Activated CD8-positive, alpha-beta memory T cell treated with anti-CD3 and anti-CD28 coated beads, Interleukin-2, amount 50 U/mL, for 1 hour (primary cell): ENCODE data around the gene MGAT4B.
"Not testable (repeated sequence)": the region's sequence is repeated elsewhere in the genome, so short reads cannot be mapped to it uniquely, and the experiment has no call there.

Experiments used
- DNase-seq: peaks from one replicate; pipeline ENCODE4 v3.0.0-alpha.2; 2020; ENCODE audit errors: extremely low read depth

Gene MGAT4B

DNA sequence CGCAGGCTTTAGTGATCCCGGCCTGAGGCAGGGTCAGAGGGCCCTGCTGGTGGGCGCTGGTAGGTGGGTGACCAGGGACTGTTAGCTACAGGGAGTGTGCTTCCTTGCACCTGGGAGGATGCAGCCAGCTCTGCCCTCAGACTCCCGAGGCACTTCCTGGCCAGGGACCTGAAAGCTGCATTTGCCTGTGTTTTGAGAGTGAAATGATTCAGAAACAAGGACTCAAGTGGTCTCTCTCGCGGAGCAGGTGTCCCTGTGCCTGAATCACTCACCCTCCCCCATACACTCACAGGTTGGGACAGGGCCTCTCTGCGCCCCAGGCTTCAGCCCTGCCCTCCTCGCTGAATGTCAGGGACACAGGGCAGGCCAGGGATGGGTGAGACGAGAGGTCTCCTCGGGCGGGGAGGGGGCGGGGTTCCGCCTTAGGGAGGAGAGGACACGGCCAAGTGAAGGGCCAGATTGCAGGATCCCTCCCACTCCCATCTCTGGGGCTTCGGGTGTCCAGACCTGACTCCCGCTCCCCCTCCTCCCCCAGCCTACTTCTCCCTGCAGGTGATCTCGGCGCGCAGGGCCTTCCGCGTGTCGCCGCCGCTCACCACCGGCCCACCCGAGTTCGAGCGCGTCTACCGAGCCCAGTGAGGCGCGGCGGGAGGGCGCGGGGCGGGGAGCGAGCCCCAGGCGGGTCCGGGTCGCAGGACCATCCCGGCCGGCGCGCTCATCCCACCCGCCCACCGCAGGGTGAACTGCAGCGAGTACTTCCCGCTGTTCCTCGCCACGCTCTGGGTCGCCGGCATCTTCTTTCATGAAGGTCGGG is 11.4 kb downstream of the MGAT4B start:
- no peak for DNase-seq

- DNase-seq, result no peak
Observed at GRCh38 chr5:179794575-179794974, 12.1 kb downstream of the MGAT4B start.

DNA sequence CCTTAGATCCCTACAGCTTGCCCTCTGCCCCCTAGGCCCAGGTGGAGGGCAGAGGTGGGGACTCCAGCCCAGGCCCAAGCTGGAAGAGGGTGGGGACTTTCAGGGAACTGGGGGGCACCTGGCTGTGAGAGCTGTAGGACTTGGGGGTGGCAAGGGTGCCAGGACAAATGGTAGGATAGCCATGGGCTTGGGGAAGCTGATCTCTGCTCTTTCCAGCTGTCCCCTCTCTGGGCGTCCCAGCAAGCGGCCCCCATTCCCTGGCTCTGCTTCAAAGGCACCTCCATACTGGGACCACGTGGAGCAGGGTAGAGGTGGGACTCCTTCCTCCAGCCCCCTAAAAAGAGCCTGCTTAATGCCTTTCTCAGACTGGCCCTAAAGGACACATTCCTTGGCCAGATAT is 12.5 kb downstream of the MGAT4B start:
- no peak for DNase-seq

GRCh38 chr5:179793468-179794139 is 13.1 kb downstream of the MGAT4B start, which contains the start of gene LTC4S:
LTC4S (plus strand) TSS chr5:179793986; CDS start chr5:179794081, 95 bp downstream.
- DNase-seq, result no peak

DNA sequence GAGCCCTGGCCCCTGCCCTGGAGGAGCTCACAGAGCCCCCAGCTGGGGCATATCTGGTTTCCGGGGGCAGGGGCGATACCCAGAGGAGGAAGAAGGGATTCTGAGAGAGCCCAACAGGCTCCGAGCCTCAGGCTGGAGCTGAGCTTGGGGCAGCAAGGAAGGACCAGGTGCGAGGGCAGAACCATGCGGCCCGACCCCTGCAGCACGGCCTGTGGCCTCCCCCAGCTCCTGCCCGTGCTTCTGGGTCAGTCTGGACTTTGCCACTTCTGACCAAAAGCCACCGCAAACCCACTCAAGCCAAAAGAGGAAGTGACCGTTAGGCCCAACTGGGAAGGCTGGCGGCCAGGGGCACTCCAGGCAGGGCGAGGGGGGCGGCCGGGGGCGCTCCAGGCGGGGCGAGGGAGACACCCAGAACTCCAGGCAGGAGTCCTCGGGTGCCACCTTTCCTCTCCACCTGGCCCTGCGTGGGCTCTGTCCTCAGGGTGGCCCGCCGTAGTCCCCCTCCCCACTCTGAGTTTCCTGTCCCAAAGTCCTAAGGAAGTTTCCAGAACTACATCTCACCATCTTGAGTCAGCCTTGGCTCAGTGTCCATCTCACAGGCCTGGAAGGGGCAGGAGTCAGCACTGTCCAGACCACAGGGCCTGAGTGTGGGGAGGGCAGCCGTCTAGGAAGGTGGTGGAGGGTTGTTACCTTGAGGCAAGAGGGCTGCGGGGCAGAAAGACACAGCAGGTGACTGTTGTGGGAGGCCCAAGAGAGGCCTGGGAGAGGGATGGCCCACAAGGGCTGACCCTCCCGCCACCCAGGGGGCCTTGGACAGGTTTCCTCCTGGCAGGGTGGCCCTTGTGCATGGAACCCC is 13.8 kb downstream of the MGAT4B start:
- DNase-seq, result no peak

DNA sequence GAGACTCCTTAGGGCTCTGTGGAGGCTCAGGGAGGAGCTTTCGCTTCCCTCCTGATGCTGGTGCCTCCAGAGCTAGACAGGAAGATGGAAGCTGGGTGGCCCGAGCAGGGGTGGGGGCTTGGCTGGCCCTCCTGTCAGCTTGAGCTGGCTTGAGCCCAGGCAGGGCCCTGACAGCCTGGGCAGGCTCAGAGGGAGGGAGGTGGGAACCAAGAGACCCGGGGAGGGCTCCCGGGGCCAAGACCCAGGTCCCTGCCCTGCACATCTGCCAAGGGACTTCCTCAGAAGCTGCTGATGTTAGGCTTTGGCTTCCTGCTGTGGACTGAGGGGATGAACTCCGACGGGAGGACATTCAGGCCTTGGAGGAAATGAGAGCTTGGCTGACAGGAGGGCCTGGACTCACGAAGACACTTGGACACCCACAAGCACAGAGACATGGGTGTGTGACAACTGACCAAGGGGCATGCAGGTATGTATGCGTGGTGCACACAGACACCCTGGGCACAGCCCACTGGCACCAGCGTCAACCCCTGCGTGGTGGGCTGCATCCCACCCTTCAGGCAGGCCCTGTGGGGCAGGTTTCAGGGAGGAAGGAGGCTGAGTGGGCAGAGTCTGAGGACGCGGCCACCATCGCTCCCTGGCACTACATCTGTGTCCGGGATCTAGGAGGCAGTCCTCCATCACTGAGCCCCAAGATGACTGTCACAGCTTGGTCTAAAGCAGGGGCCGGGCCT is 14.6 kb downstream of the MGAT4B start:
- no peak for DNase-seq

GRCh38 chr5:179789278-179789677 is 17.4 kb downstream of the MGAT4B start:
- DNase-seq, result not testable (repeated sequence)

- no peak for DNase-seq
Observed at GRCh38 chr5:179788193-179788854, 18.3 kb downstream of the MGAT4B start.

GRCh38 chr5:179786861-179787260 is 19.8 kb downstream of the MGAT4B start:
- DNase-seq, result no peak

DNA sequence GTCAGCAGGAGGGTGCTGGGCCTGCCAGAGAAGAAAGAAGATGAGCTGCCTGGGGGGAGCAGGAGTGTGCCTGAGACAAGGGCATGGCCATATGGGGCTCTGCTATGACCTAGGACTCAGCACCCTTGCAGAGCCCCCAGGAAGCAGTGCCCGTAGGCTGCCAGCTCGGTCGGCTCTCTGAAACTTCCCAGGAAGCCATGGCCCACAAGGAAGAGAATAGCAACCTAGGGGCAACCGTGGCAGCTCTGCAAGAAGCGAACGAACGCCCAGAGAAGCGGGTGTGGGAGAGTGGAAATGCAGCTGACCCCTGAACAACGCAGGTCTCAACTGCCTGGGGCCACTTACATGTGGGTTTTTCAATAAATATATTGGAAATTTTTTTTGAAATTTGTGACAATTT is 23.5 kb downstream of the MGAT4B start:
- no peak for DNase-seq

DNA sequence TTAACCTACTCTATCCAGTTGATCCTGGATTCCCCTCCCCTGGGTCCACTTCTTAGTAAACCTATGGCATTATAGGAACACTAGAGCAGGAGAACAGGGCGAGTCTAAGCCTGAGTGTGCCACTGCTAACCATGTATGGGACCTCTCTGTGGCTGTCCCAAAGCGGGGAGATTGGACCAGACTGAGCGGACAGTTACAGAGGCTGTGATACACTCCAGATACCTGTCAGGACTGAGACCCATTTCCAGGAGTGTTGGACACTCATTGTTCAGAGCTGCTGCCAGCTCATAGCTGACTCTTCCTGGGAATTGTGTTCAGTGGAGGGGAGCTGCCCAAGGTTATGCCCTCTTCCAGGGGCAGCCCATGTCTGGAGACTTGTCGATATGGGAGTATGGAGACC is 24.8 kb downstream of the MGAT4B start:
- DNase-seq, result no peak

- DNase-seq, result no peak
Observed at GRCh38 chr5:179780362-179780761, 26.3 kb downstream of the MGAT4B start.

- DNase-seq, result no peak
Observed at GRCh38 chr5:179779826-179780225, 26.8 kb downstream of the MGAT4B start.

GRCh38 chr5:179778591-179778990 is 28.1 kb downstream of the MGAT4B start:
- DNase-seq, result no peak

DNA sequence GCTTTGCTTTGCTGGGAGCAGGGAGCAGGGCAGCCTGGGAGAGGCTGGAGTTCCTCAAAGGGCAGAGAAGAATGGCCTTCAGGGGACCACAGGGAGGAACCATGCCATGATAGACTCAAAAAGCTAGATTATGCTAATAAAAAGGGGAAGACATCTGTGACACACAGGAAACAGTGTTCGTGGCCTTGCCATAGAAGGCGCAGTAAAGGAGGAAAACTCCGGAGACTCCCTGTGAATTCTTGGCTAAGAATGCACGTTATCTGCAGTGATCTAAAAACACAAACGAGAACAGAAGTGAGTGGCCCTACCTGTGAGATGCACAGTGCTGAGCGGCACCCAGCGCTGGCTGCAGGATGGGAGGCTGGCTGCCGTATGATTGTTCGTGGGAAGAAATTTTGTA is 28.8 kb downstream of the MGAT4B start:
- no peak for DNase-seq

GRCh38 chr5:179777456-179777855 is 29.2 kb downstream of the MGAT4B start:
- DNase-seq, result no peak

- DNase-seq, result no peak
Observed at GRCh38 chr5:179776411-179776938, 30.2 kb downstream of the MGAT4B start.

DNA sequence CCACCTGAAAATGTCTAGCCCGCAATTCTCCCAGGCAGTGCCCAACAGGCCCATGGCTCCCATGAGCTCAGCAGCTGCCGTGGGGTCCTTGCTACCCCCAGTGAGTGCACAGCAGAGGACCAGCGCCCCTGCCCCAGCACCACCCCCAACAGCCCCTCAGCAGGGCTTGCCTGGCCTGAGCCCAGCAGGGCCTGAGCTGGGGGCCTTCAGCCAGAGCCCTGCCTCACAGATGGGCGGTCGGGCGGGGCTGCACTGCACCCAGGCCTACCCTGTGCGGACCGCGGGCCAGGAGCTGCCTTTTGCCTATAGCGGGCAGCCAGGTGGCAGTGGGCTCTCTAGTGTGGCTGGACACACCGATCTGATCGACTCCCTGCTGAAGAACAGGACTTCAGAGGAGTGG is 32.2 kb downstream of the MGAT4B start:
- no peak for DNase-seq

DNA sequence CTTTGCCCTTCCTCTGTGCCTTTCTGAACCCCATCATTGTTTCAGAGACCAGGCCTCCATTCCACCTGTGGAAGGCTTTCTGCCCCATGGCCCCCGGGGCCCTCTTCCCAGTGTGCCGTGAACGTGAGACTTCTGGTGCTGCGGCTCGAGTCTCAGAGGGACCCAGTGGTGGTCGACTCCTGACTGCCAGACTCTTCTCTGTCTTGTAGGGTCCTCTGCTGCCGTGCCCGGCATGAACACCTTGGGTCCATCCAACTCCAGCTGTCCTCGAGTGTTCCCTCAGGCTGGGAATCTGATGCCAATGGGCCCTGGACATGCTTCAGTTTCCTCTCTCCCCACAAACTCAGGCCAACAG is 33.0 kb downstream of the MGAT4B start:
- DNase-seq, result no peak

DNA sequence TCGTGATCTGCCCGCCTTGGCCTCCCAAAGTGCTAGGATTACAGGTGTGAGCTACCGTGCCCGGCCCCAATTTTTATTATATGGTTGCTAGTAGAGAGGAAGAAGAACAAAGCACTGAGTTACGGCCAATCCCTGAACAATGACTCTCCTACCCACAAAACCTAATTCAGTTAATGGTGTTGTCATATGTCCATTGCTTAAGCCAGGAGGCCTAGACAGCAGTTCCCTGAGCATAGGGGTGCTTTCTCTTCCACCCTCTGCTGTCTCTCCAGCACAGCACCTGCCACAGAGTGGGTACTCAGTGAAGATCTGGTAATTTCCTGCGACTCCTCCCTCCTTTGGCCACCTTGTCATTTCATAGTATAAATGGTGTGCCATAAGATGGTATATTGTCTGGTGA is 34.3 kb downstream of the MGAT4B start:
- DNase-seq, result no peak

- DNase-seq, result no peak
Observed at GRCh38 chr5:179771311-179771895, 35.3 kb downstream of the MGAT4B start.
